HepG2 (cell line): ENCODE results near the gene DHRS1. TPM values are rescaled to one million over a fixed set of nuclear protein-coding genes. Genes with fewer than 3 reads are reported as not detected.

Experiments used
- CAMTA2 ChIP-seq: sonication (generic); formaldehyde crosslinking; IDR thresholded peaks from 2 replicates; pipeline ENCODE4 v1.4.0; 2020; ENCODE audit warnings: mild to moderate bottlenecking, missing genetic modification reagents, borderline replicate concordance
- EP300 ChIP-seq, 3 experiments: sonication (generic) in 1 of 3; formaldehyde crosslinking in 1 of 3; IDR thresholded peaks; 2 replicates each; pipeline versions ENCODE4 v1.5.1 to v1.6.1; 2011 to 2020; ENCODE audit warnings: low read depth in 2 of 3, low read length in 2 of 3, borderline replicate concordance in 1 of 3, improper control_type of control experiment in 1 of 3, mild to moderate bottlenecking in 1 of 3, missing genetic modification reagents in 1 of 3, moderate library complexity in 1 of 3
- FOXC1 ChIP-seq: sonication (generic); formaldehyde crosslinking; IDR thresholded peaks from 2 replicates; pipeline ENCODE4 v1.8.0; 2022; ENCODE audit warnings: mild to moderate bottlenecking, missing genetic modification reagents, borderline replicate concordance
- GABPB1 ChIP-seq: IDR thresholded peaks from 2 replicates; pipeline ENCODE4 v1.6.1; 2016; ENCODE audit warnings: mild to moderate bottlenecking, missing genetic modification reagents, moderate library complexity, missing compliant biosample characterization
- ISL2 ChIP-seq: sonication (generic); formaldehyde crosslinking; IDR thresholded peaks from 2 replicates; pipeline ENCODE4 v1.5.0; 2020; ENCODE audit warnings: missing genetic modification reagents
- JUND ChIP-seq: sonication (generic); formaldehyde crosslinking; IDR thresholded peaks from 2 replicates; pipeline ENCODE4 v1.8.0; 2022; ENCODE audit warnings: mild to moderate bottlenecking, missing genetic modification reagents
- PCBP1 ChIP-seq: fragments of 200-400 bp; formaldehyde crosslinking; IDR thresholded peaks from 2 replicates; pipeline ENCODE4 v1.6.1; 2017; ENCODE audit warnings: mild to moderate bottlenecking, low read depth, low read length, borderline replicate concordance
- SMYD3 ChIP-seq: sonication (generic); formaldehyde crosslinking; IDR thresholded peaks from 2 replicates; pipeline ENCODE4 v1.8.1; 2023; ENCODE audit warnings: mild to moderate bottlenecking, missing genetic modification reagents
- SP1 ChIP-seq, 2 experiments: fragments of 450-650 bp in 1 of 2; sonication (generic) in 1 of 2; formaldehyde crosslinking in 1 of 2; IDR thresholded peaks; 2 replicates each; pipeline versions ENCODE4 v1.4.0 to v1.6.1; 2016 to 2020; ENCODE audit warnings: missing genetic modification reagents in 1 of 2
- SRSF4 ChIP-seq: fragments of 200-400 bp; formaldehyde crosslinking; IDR thresholded peaks from one replicate; pipeline ENCODE4 v1.6.1; 2018; ENCODE audit warnings: mild to moderate bottlenecking, low read depth, low read length, moderate library complexity; ENCODE audit not compliant: poor library complexity, severe bottlenecking
- TCF7L2 ChIP-seq: IDR thresholded peaks from 2 replicates; pipeline ENCODE4 v1.6.1; 2011; ENCODE audit warnings: mild to moderate bottlenecking, low read depth, low read length, moderate library complexity
- ZFX ChIP-seq: sonication (generic); formaldehyde crosslinking; IDR thresholded peaks from 2 replicates; pipeline ENCODE4 v1.4.0; 2020; ENCODE audit warnings: mild to moderate bottlenecking, low read depth, missing genetic modification reagents, moderate library complexity
- ZNF263 ChIP-seq: sonication (generic); formaldehyde crosslinking; IDR thresholded peaks from 2 replicates; pipeline ENCODE4 v1.4.0; 2020; ENCODE audit warnings: missing genetic modification reagents
- ZNF264 ChIP-seq: sonication (generic); formaldehyde crosslinking; IDR thresholded peaks from 2 replicates; pipeline ENCODE4 v1.4.0; 2020; ENCODE audit warnings: missing genetic modification reagents
- ZNF546 ChIP-seq: sonication (generic); formaldehyde crosslinking; conservative IDR thresholded peaks from 2 replicates; pipeline ENCODE4 v1.8.1; 2023; ENCODE audit warnings: mild to moderate bottlenecking, missing genetic modification reagents
- ZNF713 ChIP-seq: sonication (generic); formaldehyde crosslinking; IDR thresholded peaks from 2 replicates; pipeline ENCODE4 v1.4.0; 2020; ENCODE audit warnings: mild to moderate bottlenecking, missing genetic modification reagents
- polyA plus RNA-seq, 8 experiments: library from polyadenylated mRNA; depleted of rRNA in 3 of 8; stranded (reverse) in 7 of 8; unstranded in 1 of 8; fragments of >200 nt; fragmentation: Illumina TruSeq in 4 of 8; extraction: Trizol in 4 of 8; gene quantifications; 2 replicates each; pipeline versions ENCODE4 v1.2.1 to v1.2.3, GENCODE V29; 2011 to 2016; ENCODE audit warnings: low read depth in 4 of 8, missing spikeins in 1 of 8, mixed read lengths in 1 of 8; ENCODE audit not compliant: insufficient read depth in 1 of 8
- total RNA-seq, 5 experiments: library from RNA; depleted of rRNA; stranded (reverse); fragments of >200 nt; fragmentation: Illumina TruSeq; extraction: Trizol; gene quantifications; 2 replicates each; pipeline ENCODE4 v1.2.3, GENCODE V29; 2016; ENCODE audit warnings: low read depth in 1 of 5
- TF ChIP-seq, protein P1 (sequence below): IDR thresholded peaks from 2 replicates; pipeline ENCODE4 v1.6.1; 2016; ENCODE audit warnings: mild to moderate bottlenecking, missing biosample characterization, missing genetic modification reagents
- TF ChIP-seq, protein P2 (sequence below): sonication (generic); formaldehyde crosslinking; IDR thresholded peaks from 2 replicates; pipeline ENCODE4 v1.5.0; 2020; ENCODE audit warnings: missing genetic modification reagents
- TF ChIP-seq, protein P3 (sequence below): sonication (generic); formaldehyde crosslinking; IDR thresholded peaks from 2 replicates; pipeline ENCODE4 v1.5.0; 2020; ENCODE audit warnings: missing genetic modification reagents
- TF ChIP-seq, protein P4 (sequence below): sonication (generic); formaldehyde crosslinking; IDR thresholded peaks from 2 replicates; pipeline ENCODE4 v1.5.0; 2020; ENCODE audit warnings: mild to moderate bottlenecking, missing genetic modification reagents, borderline replicate concordance
- TF ChIP-seq, protein P5 (sequence below): IDR thresholded peaks from 2 replicates; pipeline ENCODE4 v1.6.1; 2016; ENCODE audit warnings: low read depth, borderline replicate concordance

Gene DHRS1
- total and polyA plus RNA-seq, 2 of the 13 experiments (the other 11 are each of a cell fraction or from before 2014, with no cell fraction given): 49.8 to 60.8 TPM

DNA sequence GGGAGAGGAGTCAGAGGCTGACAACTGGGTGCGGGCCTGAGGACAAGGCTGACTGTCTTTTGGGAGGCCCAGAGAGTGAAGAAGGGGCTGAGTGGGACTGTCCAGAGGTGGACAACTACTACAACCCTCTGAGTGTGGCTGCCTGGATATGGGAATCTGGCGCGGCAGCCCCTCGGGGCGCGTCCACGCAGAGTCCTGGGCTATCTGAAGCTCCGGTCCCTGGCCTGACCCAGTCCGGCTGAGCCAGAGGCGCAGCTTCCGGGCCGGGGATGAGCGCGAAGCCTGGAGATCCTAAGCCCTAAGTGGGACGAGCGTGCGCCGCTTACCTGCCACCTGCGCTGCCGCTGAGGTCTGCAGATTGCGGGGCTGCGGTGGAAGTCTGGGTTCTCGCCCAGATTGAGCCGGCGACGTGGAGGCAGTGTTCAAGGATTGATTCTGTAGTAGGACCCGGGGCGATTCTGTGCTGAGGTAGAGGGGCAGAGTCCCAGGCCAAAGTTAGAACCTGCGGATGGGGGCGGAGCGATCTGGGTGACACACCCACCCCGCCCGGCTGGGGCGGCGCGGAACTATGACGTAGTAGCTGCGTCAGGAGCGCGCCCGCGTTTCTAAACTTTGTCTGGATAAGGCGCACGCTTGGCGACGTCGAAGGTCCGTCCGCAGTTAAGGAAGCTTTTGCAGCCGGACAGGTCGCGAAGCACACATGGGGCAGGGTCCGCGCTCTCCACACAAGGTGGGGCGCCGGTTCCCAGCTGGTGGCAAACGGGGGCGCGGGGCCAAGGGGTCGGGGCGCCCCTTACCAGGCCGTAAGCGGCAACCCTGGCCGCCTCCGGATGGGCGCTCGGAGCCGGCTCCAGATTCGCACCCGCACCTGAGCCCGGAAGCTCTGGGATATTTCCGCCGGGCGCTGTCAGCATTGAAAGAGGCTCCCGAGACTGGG lies at the start of gene DHRS1, which contains the start of gene NOP9 (continued):
- TF ChIP-seq ZNF263 (CRISPR knock-in tag): peak; percentile 84
- TF ChIP-seq, protein P1, sequence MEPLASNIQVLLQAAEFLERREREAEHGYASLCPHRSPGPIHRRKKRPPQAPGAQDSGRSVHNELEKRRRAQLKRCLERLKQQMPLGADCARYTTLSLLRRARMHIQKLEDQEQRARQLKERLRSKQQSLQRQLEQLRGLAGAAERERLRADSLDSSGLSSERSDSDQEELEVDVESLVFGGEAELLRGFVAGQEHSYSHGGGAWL (CRISPR knock-in tag): peak; percentile 87
- TF ChIP-seq GABPB1: peak; percentile 93
- no peak for TF ChIP-seq SP1 (IDR thresholded peaks at IDR 0.05)
- TF ChIP-seq SP1 (CRISPR knock-in tag; IDR thresholded peaks at IDR 0.05): peak; percentile 100
- TF ChIP-seq, protein P2, sequence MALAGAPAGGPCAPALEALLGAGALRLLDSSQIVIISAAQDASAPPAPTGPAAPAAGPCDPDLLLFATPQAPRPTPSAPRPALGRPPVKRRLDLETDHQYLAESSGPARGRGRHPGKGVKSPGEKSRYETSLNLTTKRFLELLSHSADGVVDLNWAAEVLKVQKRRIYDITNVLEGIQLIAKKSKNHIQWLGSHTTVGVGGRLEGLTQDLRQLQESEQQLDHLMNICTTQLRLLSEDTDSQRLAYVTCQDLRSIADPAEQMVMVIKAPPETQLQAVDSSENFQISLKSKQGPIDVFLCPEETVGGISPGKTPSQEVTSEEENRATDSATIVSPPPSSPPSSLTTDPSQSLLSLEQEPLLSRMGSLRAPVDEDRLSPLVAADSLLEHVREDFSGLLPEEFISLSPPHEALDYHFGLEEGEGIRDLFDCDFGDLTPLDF (CRISPR knock-in tag): peak; percentile 94
- peak; percentile 80; the same call in 1 of the 2 replicates for TF ChIP-seq ZNF546 (CRISPR knock-in tag)
- TF ChIP-seq CAMTA2 (CRISPR knock-in tag): peak; percentile 66; the same call in 1 of the 2 replicates
- peak; percentile 97 for TF ChIP-seq FOXC1 (CRISPR knock-in tag)
- TF ChIP-seq, protein P3, sequence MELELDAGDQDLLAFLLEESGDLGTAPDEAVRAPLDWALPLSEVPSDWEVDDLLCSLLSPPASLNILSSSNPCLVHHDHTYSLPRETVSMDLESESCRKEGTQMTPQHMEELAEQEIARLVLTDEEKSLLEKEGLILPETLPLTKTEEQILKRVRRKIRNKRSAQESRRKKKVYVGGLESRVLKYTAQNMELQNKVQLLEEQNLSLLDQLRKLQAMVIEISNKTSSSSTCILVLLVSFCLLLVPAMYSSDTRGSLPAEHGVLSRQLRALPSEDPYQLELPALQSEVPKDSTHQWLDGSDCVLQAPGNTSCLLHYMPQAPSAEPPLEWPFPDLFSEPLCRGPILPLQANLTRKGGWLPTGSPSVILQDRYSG: peak; percentile 90; the same call in 1 of the 2 replicates
- TF ChIP-seq ZFX (CRISPR knock-in tag): peak; percentile 99
- peak; percentile 82; the same call in 1 of the 2 replicates for TF ChIP-seq PCBP1
- TF ChIP-seq EP300 (IDR thresholded peaks at IDR 0.05; ENCODE audit: low read depth in 2 of 2, low read length in 2 of 2): peak; percentile 63 to 81; a peak in 3 of 4 replicates
- peak; percentile 63; the same call in 1 of the 2 replicates for TF ChIP-seq EP300 (CRISPR knock-in tag; IDR thresholded peaks at IDR 0.05; ENCODE audit: borderline replicate concordance)
- no peak for TF ChIP-seq SRSF4
- no peak for TF ChIP-seq TCF7L2
- TF ChIP-seq SMYD3 (CRISPR knock-in tag): peak; percentile 66; the same call in 1 of the 2 replicates
- peak; percentile 89 for TF ChIP-seq ISL2 (CRISPR knock-in tag)
- TF ChIP-seq JUND: peak; percentile 74; the same call in 1 of the 2 replicates
- TF ChIP-seq, protein P4, sequence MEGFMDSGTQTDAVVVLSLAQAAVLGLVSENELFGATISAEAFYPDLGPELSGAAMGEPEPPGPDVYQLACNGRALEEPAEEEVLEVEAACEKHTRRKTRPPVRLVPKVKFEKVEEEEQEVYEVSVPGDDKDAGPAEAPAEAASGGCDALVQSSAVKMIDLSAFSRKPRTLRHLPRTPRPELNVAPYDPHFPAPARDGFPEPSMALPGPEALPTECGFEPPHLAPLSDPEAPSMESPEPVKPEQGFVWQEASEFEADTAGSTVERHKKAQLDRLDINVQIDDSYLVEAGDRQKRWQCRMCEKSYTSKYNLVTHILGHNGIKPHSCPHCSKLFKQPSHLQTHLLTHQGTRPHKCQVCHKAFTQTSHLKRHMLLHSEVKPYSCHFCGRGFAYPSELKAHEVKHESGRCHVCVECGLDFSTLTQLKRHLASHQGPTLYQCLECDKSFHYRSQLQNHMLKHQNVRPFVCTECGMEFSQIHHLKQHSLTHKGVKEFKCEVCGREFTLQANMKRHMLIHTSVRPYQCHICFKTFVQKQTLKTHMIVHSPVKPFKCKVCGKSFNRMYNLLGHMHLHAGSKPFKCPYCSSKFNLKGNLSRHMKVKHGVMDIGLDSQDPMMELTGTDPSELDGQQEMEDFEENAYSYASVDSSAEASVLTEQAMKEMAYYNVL (CRISPR knock-in tag): peak; percentile 28; the same call in 1 of the 2 replicates
- no peak for TF ChIP-seq ZNF713 (CRISPR knock-in tag)
- TF ChIP-seq ZNF264 (CRISPR knock-in tag): peak; percentile 94
- TF ChIP-seq, protein P5, sequence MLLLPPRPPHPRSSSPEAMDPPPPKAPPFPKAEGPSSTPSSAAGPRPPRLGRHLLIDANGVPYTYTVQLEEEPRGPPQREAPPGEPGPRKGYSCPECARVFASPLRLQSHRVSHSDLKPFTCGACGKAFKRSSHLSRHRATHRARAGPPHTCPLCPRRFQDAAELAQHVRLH: peak; percentile 94; the same call in 1 of the 2 replicates
